Osteocyte (in vitro differentiated cells): Measurements from ENCODE around the gene ITIH5. TPM values are rescaled to one million over a fixed set of nuclear protein-coding genes. Genes with fewer than 3 reads are reported as not detected.
A peak's percentile ranks its signal among the peaks of the same experiment; 100 is the strongest.

ENCODE experiments used
- DNase-seq: peaks from one replicate; pipeline ENCODE4 v3.0.0; 2021; ENCODE audit warnings: mixed read lengths; ENCODE audit not compliant: unreplicated experiment; ENCODE audit errors: extremely low spot score
- H3K27ac Mint-ChIP-seq: one replicate; pipeline ENCODE4 v1.8.0; 2021; ENCODE audit warnings: mild to moderate bottlenecking, mixed read lengths; ENCODE audit not compliant: unreplicated experiment
- H3K27me3 Mint-ChIP-seq: one replicate; pipeline ENCODE4 v1.8.0; 2021; ENCODE audit warnings: mixed read lengths; ENCODE audit not compliant: unreplicated experiment
- H3K36me3 Mint-ChIP-seq: one replicate; pipeline ENCODE4 v1.8.0; 2021; ENCODE audit warnings: mixed read lengths; ENCODE audit not compliant: unreplicated experiment
- H3K4me1 Mint-ChIP-seq: one replicate; pipeline ENCODE4 v1.8.0; 2021; ENCODE audit warnings: mixed read lengths; ENCODE audit not compliant: unreplicated experiment
- H3K4me3 Mint-ChIP-seq: one replicate; pipeline ENCODE4 v1.8.0; 2021; ENCODE audit warnings: mild to moderate bottlenecking, moderate library complexity, mixed read lengths; ENCODE audit not compliant: unreplicated experiment
- H3K9me3 Mint-ChIP-seq: one replicate; pipeline ENCODE4 v1.8.0; 2021; ENCODE audit warnings: mixed read lengths; ENCODE audit not compliant: unreplicated experiment
- CTCF ChIP-seq: fragments of 200-600 bp; sonication (generic); IDR thresholded peaks from 2 replicates; pipeline ENCODE4 v1.5.0; 2021; ENCODE audit warnings: antibody characterized with exemption, mild to moderate bottlenecking, moderate library complexity
- total RNA-seq: library from RNA; stranded (reverse); gene quantifications from 2 replicates; pipeline ENCODE4 v1.2.1, GENCODE V29; 2021

Gene ITIH5
- total RNA-seq, 1 donor from 2014 or later, result 0.35 TPM

- no peaks in the 10 kb centered on the region for H3K36me3 Mint-ChIP-seq
- no peak for DNase-seq
- no peaks in the 10 kb centered on the region for H3K9me3 Mint-ChIP-seq
- H3K4me3 Mint-ChIP-seq, result no peak overlapping the region
- no peak overlapping the region for H3K27ac Mint-ChIP-seq
- H3K27me3 Mint-ChIP-seq, result no peaks in the 10 kb centered on the region
- no peaks in the 10 kb centered on the region for H3K4me1 Mint-ChIP-seq
- TF ChIP-seq CTCF, result no peak
These were observed 86.2 kb downstream of the ITIH5 start for GRCh38 chr10:7580520-7580919.

DNA sequence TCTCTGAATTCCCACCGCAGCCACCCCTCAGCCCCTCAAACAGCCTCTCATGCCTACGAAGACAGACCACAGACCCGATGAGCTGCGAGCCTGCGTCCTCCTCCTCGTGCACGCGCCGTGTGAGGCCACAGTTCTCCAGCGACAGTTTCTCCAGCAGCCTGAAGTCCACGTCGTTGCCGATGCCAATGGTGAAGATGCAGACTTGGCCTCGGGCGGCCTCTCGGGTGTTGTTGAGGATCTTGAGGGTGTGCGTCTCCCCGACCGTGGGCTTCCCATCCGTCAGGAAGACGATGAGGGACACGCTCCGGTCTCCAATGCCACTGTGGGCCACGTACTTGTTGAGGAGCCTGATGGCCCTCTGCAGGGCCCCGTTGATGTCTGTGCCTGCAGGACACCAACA, 87.1 kb downstream of the ITIH5 start:
- DNase-seq, result no peak
- TF ChIP-seq CTCF, result no peak
- H3K9me3 Mint-ChIP-seq, result no peaks in the 10 kb centered on the region
- no peaks in the 10 kb centered on the region for H3K36me3 Mint-ChIP-seq
- no peaks in the 10 kb centered on the region for H3K27me3 Mint-ChIP-seq
- H3K4me1 Mint-ChIP-seq, result no peaks in the 10 kb centered on the region
- H3K4me3 Mint-ChIP-seq, result no peak overlapping the region
- H3K27ac Mint-ChIP-seq, result no peak overlapping the region

- H3K9me3 Mint-ChIP-seq, result no peaks in the 10 kb centered on the region
- no peaks in the 10 kb centered on the region for H3K27me3 Mint-ChIP-seq
- no peaks in the 10 kb centered on the region for H3K36me3 Mint-ChIP-seq
- H3K4me3 Mint-ChIP-seq, result no peak overlapping the region
- TF ChIP-seq CTCF, result no peak
- no peak for DNase-seq
- H3K4me1 Mint-ChIP-seq, result no peaks in the 10 kb centered on the region
- no peak overlapping the region for H3K27ac Mint-ChIP-seq
These were observed 89.2 kb downstream of the ITIH5 start for GRCh38 chr10:7577579-7577978.

- Mint-ChIP-seq H3K4me1 (no peaks in the 10 kb centered on the region), H3K36me3 (no peaks in the 10 kb centered on the region), H3K9me3 (no peaks in the 10 kb centered on the region), H3K27me3 (no peaks in the 10 kb centered on the region), H3K27ac (no peak overlapping the region), H3K4me3 (no peak overlapping the region)
- TF ChIP-seq CTCF, result no peak
- DNase-seq, result no peak
These were observed 89.6 kb downstream of the ITIH5 start for GRCh38 chr10:7577176-7577575.

GRCh38 chr10:7576340-7576739, 90.4 kb downstream of the ITIH5 start:
- no peaks in the 10 kb centered on the region for H3K36me3 Mint-ChIP-seq
- no peaks in the 10 kb centered on the region for H3K27me3 Mint-ChIP-seq
- TF ChIP-seq CTCF, result no peak
- no peak overlapping the region for H3K4me3 Mint-ChIP-seq
- H3K9me3 Mint-ChIP-seq, result no peaks in the 10 kb centered on the region
- no peak overlapping the region for H3K27ac Mint-ChIP-seq
- H3K4me1 Mint-ChIP-seq, result no peaks in the 10 kb centered on the region
- peak; percentile 82 for DNase-seq
